H9 (cell line): ENCODE data around the gene CD47. TPM values are rescaled to one million over a fixed set of nuclear protein-coding genes. Genes with fewer than 3 reads are reported as not detected.

ENCODE experiments used
- DNase-seq: peaks from one replicate; pipeline ENCODE4 v3.0.0-alpha.2; 2017
- H2AFZ ChIP-seq: one replicate; pipeline ENCODE4 v1.6.1; 2013; ENCODE audit warnings: mild to moderate bottlenecking, low read length, control low read depth, moderate library complexity
- H2AK5ac ChIP-seq: 2 replicates; pipeline ENCODE4 v1.6.1; 2013; ENCODE audit warnings: low read length, control low read depth, mixed read lengths; ENCODE audit not compliant: insufficient read length
- H2BK120ac ChIP-seq: one replicate; pipeline ENCODE4 v1.6.1; 2013; ENCODE audit warnings: low read depth, mild to moderate bottlenecking, low read length, control low read depth, inconsistent platforms; ENCODE audit not compliant: poor library complexity, severe bottlenecking
- H2BK12ac ChIP-seq: 2 replicates; pipeline ENCODE4 v1.6.1; 2013; ENCODE audit warnings: low read length, control low read depth, mixed read lengths, low read depth; ENCODE audit not compliant: insufficient read length
- H2BK15ac ChIP-seq: 2 replicates; pipeline ENCODE4 v1.6.1; 2013; ENCODE audit warnings: low read depth, low read length, control low read depth
- H2BK20ac ChIP-seq: one replicate; pipeline ENCODE4 v1.6.1; 2013; ENCODE audit warnings: low read depth, mild to moderate bottlenecking, low read length, control low read depth, inconsistent platforms; ENCODE audit not compliant: poor library complexity, severe bottlenecking
- H2BK5ac ChIP-seq: 2 replicates; pipeline ENCODE4 v1.6.1; 2013; ENCODE audit warnings: low read length, control low read depth, mixed read lengths; ENCODE audit not compliant: insufficient read length
- H3K14ac ChIP-seq: 2 replicates; pipeline ENCODE4 v1.6.1; 2013; ENCODE audit warnings: low read length, control low read depth; ENCODE audit not compliant: insufficient read depth
- H3K18ac ChIP-seq: 2 replicates; pipeline ENCODE4 v1.6.1; 2013; ENCODE audit warnings: low read depth, mild to moderate bottlenecking, mixed read lengths, low read length, control low read depth; ENCODE audit not compliant: insufficient read length
- H3K23ac ChIP-seq: 2 replicates; pipeline ENCODE4 v1.6.1; 2013; ENCODE audit warnings: low read length, control low read depth, mixed read lengths, low read depth; ENCODE audit not compliant: insufficient read length
- H3K23me2 ChIP-seq: 2 replicates; pipeline ENCODE4 v1.6.1; 2013; ENCODE audit warnings: low read depth, mild to moderate bottlenecking, mixed read lengths, low read length, control low read depth; ENCODE audit not compliant: insufficient read length, poor library complexity, severe bottlenecking
- H3K27ac ChIP-seq: 2 replicates; pipeline ENCODE4 v1.5.1; 2013; ENCODE audit warnings: low read length, control low read depth, mixed read lengths, low read depth; ENCODE audit not compliant: insufficient read length
- H3K27me3 ChIP-seq: 2 replicates; pipeline ENCODE4 v1.6.1; 2013; ENCODE audit warnings: low read length, control low read depth, inconsistent platforms; ENCODE audit not compliant: insufficient read depth
- H3K4ac ChIP-seq: 2 replicates; pipeline ENCODE4 v1.6.1; 2013; ENCODE audit warnings: low read depth, mild to moderate bottlenecking, control low read depth, inconsistent platforms, low read length, moderate library complexity
- H3K4me1 ChIP-seq: 2 replicates; pipeline ENCODE4 v1.6.1; 2013; ENCODE audit warnings: low read length, control low read depth, inconsistent platforms; ENCODE audit not compliant: insufficient read depth
- H3K4me2 ChIP-seq: 2 replicates; pipeline ENCODE4 v1.6.1; 2013; ENCODE audit warnings: low read length, control low read depth, mixed read lengths; ENCODE audit not compliant: insufficient read length, insufficient read depth
- H3K56ac ChIP-seq: 2 replicates; pipeline ENCODE4 v1.6.1; 2013; ENCODE audit warnings: low read depth, mild to moderate bottlenecking, mixed read lengths, low read length, control low read depth; ENCODE audit not compliant: insufficient read length
- H3K79me1 ChIP-seq: 2 replicates; pipeline ENCODE4 v1.6.1; 2013; ENCODE audit warnings: low read depth, mild to moderate bottlenecking, moderate library complexity, low read length, control low read depth, inconsistent platforms; ENCODE audit not compliant: insufficient read depth, poor library complexity, severe bottlenecking
- H3K79me2 ChIP-seq: 2 replicates; pipeline ENCODE4 v1.6.1; 2013; ENCODE audit warnings: low read length, control low read depth, inconsistent platforms; ENCODE audit not compliant: insufficient read depth
- H3K9ac ChIP-seq: 2 replicates; pipeline ENCODE4 v1.6.1; 2013; ENCODE audit warnings: low read length, control low read depth, mixed read lengths; ENCODE audit not compliant: insufficient read length; ENCODE audit errors: extremely low read depth
- H3K9me3 ChIP-seq: one replicate; pipeline ENCODE4 v1.6.1; 2013; ENCODE audit warnings: low read depth, low read length, inconsistent platforms; ENCODE audit not compliant: control insufficient read depth
- H3T11ph ChIP-seq: one replicate; pipeline ENCODE4 v1.6.1; 2013; ENCODE audit warnings: mild to moderate bottlenecking, low read length, control low read depth, inconsistent platforms
- H4K20me1 ChIP-seq: one replicate; pipeline ENCODE4 v1.6.1; 2013; ENCODE audit not compliant: control insufficient read depth, insufficient read length, insufficient read depth
- H4K5ac ChIP-seq: 2 replicates; pipeline ENCODE4 v1.6.1; 2013; ENCODE audit warnings: low read depth, mild to moderate bottlenecking, mixed read lengths, low read length, control low read depth; ENCODE audit not compliant: insufficient read length
- H4K8ac ChIP-seq: replicated peaks from 2 replicates; pipeline ENCODE4 v1.6.1; 2013; ENCODE audit warnings: low read length, control low read depth, mixed read lengths, low read depth; ENCODE audit not compliant: insufficient read length
- H4K91ac ChIP-seq: 2 replicates; pipeline ENCODE4 v1.6.1; 2013; ENCODE audit warnings: low read depth, mild to moderate bottlenecking, moderate library complexity, mixed read lengths, low read length, control low read depth; ENCODE audit not compliant: insufficient read length
- H3K27ac Mint-ChIP-seq, 3 experiments: 2 replicates in 2 of 3; 3 replicates in 1 of 3; pipeline ENCODE4 v1.8.0; 2020 to 2021; ENCODE audit warnings: mixed read lengths in 3 of 3, mild to moderate bottlenecking in 1 of 3, moderate library complexity in 1 of 3
- H3K27me3 Mint-ChIP-seq: 2 replicates; pipeline ENCODE4 v1.8.0; 2021; ENCODE audit warnings: low read depth, mild to moderate bottlenecking, moderate library complexity, mixed read lengths
- H3K36me3 Mint-ChIP-seq, 3 experiments: 2 replicates in 2 of 3; 3 replicates in 1 of 3; pipeline ENCODE4 v1.8.0; 2020 to 2021; ENCODE audit warnings: low read depth in 3 of 3, mixed read lengths in 3 of 3; ENCODE audit not compliant: insufficient read depth in 1 of 3
- H3K4me1 Mint-ChIP-seq, 2 experiments: 2 replicates each; pipeline ENCODE4 v1.8.0; 2020; ENCODE audit warnings: mixed read lengths in 2 of 2
- H3K4me3 Mint-ChIP-seq, 2 experiments: 2 replicates in 1 of 2; 3 replicates in 1 of 2; pipeline ENCODE4 v1.8.0; 2020 to 2021; ENCODE audit warnings: mild to moderate bottlenecking in 2 of 2, mixed read lengths in 2 of 2, moderate library complexity in 1 of 2
- H3K9me3 Mint-ChIP-seq, 2 experiments: 2 replicates in 1 of 2; 3 replicates in 1 of 2; pipeline ENCODE4 v1.8.0; 2020; ENCODE audit warnings: mild to moderate bottlenecking in 2 of 2, mixed read lengths in 2 of 2, moderate library complexity in 1 of 2
- CTCF ChIP-seq: fragments of 200-600 bp; sonication (generic); conservative IDR thresholded peaks from 3 replicates; pipeline ENCODE4 v1.8.0; 2021; ENCODE audit warnings: antibody characterized with exemption, mild to moderate bottlenecking
- WGBS: extraction: QIAGEN DNeasy Blood & Tissue Kit; methylation state at CpG from one replicate; pipeline ENCODE4 v1.1.7; 2013; ENCODE audit warnings: missing lambda C conversion rate, low lambda C conversion rate, mixed read lengths; ENCODE audit not compliant: insufficient read length; ENCODE audit errors: extremely low coverage; 5-methylcytosine and 5-hydroxymethylcytosine counted together
- total RNA-seq: library from RNA; stranded (reverse); gene quantifications from 2 replicates; pipeline ENCODE4 v1.2.1, GENCODE V29; 2021

Gene CD47
- total RNA-seq, 1 experiment from 2014 or later, result 15.4 TPM

DNA sequence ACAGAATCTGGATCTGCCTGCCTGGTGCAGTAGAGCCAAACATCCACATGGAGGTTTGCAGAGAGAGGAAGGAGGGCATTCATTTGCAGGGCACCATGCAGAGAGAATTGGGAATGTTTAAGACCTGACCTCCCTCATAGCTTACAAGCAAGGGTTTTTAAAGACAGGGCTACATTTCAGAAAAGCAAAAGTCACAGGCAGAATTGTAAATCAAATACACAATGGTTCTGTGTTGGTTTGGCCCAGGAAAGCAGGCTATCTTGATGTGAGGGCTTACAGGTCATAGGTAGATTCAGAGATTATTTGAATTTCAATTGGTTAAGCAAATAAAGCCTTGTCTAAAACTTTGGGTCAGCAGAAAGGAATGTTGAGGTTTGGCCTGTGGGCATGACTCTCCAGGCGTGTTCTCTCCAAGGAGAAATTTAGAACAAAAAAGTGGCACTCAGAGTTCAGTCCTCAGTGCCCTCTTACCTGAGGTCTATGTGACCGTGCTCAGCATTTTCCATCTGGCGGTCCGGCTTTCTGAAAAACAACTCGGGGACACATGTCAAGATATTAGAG, 91.5 kb downstream of the CD47 start:
- Histone ChIP-seq H3K4me1 (no peaks in the 10 kb centered on the region), H3K23ac (no peak overlapping the region), H2BK5ac (no peak overlapping the region), H3K27ac (no peak overlapping the region), H4K91ac (no peak overlapping the region), H2AK5ac (no peak overlapping the region), H3K14ac (no peak overlapping the region), H3K56ac (no peak overlapping the region), H4K5ac (no peak overlapping the region), H3K4me2 (no peak overlapping the region), H3K79me1 (no peaks in the 10 kb centered on the region), H2BK20ac (no peak overlapping the region), H3K27me3 (no peaks in the 10 kb centered on the region), H3K9me3 (no peaks in the 10 kb centered on the region), H3T11ph (no peak overlapping the region), H4K20me1 (no peaks in the 10 kb centered on the region), H2BK12ac (no peak overlapping the region), H2AFZ (no peak overlapping the region), H3K4ac (no peak overlapping the region), H3K23me2 (no peaks in the 10 kb centered on the region), H4K8ac (no peak overlapping the region), H3K9ac (no peak overlapping the region), H2BK120ac (no peak overlapping the region), H3K79me2 (no peaks in the 10 kb centered on the region), H3K18ac (no peak overlapping the region), H2BK15ac (no peak overlapping the region)
- Mint-ChIP-seq H3K27me3 (no peaks in the 10 kb centered on the region), H3K9me3 (no peaks in the 10 kb centered on the region; a peak in 2 of 5 replicates), H3K4me3 (no peak overlapping the region; a peak in 1 of 5 replicates), H3K27ac (peak overlapping the region; percentile 82 to 95 (median 91)), H3K4me1 (peaks cover 15 to 24% of the 10 kb centered on the region in 2 experiments), H3K36me3 (peaks cover 0 to 4% (median 0%) of the 10 kb centered on the region in 3 experiments; a peak in 1 of 7 replicates)
- no CpG with 5 or more reads among the region's 5 CpGs for WGBS
- DNase-seq, result no peak
- no peak for TF ChIP-seq CTCF
